ENCODE measurements around the gene C6orf89. TPM values are rescaled to one million over a fixed set of nuclear protein-coding genes. Genes with fewer than 3 reads are reported as not detected.

C6orf89 gene
- total RNA-seq, 1 donor from 2014 or later, result 57.9 TPM

DNA sequence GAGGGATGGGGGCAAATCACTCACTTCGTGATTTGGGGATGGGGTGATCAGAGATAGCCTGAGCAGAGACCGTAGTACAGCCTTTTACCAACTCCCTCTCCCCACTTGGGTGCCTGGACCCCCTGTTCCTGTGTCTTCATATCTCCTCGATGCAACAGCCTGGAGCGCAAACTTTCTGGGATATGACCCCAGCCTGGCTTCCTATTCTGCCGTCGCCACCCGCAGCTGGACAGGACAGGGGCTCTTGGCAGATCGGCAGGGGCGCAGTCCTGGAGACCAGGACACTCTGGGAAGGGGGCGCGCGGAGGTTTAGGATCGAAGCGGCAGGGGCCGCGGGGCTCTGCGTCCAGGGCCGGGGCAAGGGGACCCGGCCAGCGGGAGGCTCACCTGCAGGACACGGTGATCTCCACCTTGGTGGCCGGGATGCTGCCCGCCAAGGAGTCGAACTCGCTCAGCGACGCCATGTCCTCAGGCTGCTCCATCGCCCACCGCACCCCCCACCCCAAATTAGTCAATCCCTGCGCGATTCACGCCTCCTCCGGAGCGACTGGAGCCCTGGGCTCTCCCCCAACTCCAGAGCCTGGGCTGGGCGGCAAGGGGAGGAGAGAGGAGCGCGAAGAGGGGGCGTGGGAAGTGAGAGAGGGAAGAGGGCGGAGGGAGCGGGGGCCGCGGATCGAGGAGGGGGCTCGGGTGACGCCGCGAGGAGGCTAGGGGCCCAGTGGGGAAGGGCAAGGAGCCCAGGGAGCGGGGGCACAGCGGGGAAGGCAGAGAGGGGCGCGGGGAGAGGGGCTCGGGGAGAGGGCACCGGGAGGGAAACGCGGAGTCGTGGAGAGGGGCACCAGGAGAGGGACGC is 46.6 kb upstream of the C6orf89 start, which contains the start of gene CPNE5:
CPNE5 (minus strand) TSS at position 549 of the 853 bp plus-strand sequence; CDS start at position 482, 67 bp downstream.
- no peaks in the 10 kb centered on the region for H3K36me3 ChIP-seq
- H3K4me3 ChIP-seq, result peak within 1 kb of the TSS; percentile 46
- intact Hi-C loops (cut with DNase I), result no loop called here
- no peak within 1 kb of the TSS for H3K27ac ChIP-seq
- H3K4me1 ChIP-seq, result peaks cover 25% of the 10 kb centered on the region
- H3K27me3 ChIP-seq, result peaks cover 7% of the 10 kb centered on the region
- DNase-seq (no peak), ATAC-seq (peak; percentile 5)
- TF ChIP-seq, protein P1, sequence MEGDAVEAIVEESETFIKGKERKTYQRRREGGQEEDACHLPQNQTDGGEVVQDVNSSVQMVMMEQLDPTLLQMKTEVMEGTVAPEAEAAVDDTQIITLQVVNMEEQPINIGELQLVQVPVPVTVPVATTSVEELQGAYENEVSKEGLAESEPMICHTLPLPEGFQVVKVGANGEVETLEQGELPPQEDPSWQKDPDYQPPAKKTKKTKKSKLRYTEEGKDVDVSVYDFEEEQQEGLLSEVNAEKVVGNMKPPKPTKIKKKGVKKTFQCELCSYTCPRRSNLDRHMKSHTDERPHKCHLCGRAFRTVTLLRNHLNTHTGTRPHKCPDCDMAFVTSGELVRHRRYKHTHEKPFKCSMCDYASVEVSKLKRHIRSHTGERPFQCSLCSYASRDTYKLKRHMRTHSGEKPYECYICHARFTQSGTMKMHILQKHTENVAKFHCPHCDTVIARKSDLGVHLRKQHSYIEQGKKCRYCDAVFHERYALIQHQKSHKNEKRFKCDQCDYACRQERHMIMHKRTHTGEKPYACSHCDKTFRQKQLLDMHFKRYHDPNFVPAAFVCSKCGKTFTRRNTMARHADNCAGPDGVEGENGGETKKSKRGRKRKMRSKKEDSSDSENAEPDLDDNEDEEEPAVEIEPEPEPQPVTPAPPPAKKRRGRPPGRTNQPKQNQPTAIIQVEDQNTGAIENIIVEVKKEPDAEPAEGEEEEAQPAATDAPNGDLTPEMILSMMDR (IDR thresholded peaks at IDR 0.05), result no peak
- no peaks in the 10 kb centered on the region for H3K9me3 ChIP-seq

DNA sequence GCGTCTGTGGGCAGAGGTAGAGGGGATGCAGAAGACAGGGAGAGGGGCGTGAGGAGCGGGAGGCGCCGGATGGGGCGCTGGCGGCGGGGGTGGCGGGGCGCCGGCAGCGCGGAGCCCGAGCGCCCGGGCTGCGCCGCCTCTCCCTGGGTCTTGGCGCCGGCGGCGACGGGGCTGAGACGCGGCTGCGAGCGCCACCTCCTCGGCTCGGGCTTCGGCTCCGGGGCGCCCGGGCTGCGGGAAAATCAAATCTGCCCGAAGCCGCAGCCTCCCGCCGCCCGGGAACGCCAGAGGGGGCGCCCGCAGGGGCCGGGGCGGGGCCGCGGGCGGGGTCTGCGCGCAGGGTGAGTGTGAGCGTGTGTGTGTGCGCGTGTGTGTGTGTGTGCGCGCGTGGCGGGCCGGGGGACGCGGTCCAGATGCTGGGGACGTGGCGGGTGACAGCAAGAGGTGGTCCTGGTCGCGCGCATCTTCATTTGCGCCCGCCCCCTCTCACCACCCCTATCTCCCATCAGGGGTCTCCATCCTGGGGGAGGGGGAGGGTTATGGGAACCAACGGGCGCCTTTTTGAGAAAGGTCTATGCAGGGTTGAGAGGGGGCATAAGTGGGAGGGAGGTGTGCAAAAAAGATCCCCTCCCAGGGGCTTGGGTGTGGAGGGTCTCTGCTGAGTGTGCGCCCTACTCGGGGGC is 45.9 kb upstream of the C6orf89 start:
- peak; percentile 60 for ATAC-seq
- intact Hi-C loops (cut with DNase I), result no loop called here
- H3K36me3 ChIP-seq, result no peaks in the 10 kb centered on the region
- peaks cover 7% of the 10 kb centered on the region for H3K27me3 ChIP-seq
- TF ChIP-seq, protein P1 (IDR thresholded peaks at IDR 0.05), result peak; percentile 26
- H3K9me3 ChIP-seq, result no peaks in the 10 kb centered on the region
- H3K27ac ChIP-seq, result no peak overlapping the region
- H3K4me3 ChIP-seq, result peak overlapping the region; percentile 46
- peaks cover 25% of the 10 kb centered on the region for H3K4me1 ChIP-seq
- DNase-seq, result no peak

DNA sequence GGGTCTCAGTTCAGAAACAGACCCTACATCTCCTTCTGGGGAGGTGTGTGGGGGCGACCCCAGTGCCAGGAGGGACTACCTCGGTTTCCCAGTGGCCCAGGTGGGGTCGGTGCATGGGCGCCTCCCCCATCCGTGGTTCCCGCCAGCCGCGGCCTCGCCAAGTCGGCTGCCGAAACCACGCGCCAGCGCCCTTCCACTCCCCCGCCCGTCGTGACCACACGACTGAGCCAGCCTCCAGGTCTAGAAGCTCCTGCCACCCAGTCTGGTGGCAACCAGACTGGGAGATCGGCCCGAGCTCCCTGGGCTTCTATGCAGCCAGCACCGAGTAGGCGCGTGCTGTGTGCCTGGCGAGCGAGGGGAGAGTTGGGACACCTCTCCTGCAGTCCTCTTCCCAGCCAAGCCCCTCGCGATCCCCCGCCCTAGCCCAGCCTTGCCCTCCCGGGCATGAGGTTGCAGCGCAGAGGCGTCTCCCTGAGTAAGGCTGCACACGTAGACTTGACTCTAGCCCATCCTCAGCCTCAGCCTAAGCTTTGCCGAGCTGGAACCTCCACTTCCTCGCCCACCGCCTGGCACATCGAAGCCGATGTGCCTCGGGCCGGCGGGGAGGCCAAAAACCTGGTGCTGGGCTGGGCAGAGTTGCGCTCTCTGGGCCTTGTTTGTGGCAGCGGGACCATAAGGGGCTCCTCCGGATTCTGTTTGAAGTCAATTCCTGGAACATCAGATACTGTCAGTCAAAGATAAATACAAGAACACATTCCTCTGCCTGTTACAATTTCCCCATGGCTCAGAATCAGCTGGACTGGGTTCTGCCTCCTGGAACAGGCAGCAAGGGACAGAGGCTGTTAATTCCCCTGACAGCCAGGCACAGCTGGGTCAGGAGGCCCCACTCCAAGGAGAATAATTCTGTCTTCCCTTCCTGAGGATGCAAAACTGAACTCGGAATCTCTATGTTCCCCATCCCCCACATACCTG is 45.0 kb upstream of the C6orf89 start:
- intact Hi-C loops (cut with DNase I), result no loop called here
- no peaks in the 10 kb centered on the region for H3K9me3 ChIP-seq
- H3K4me1 ChIP-seq, result peaks cover 25% of the 10 kb centered on the region
- peak overlapping the region; percentile 46 for H3K4me3 ChIP-seq
- TF ChIP-seq, protein P1 (IDR thresholded peaks at IDR 0.05), result no peak
- no peaks in the 10 kb centered on the region for H3K36me3 ChIP-seq
- DNase-seq (no peak), ATAC-seq (peak; percentile 33)
- H3K27ac ChIP-seq, result no peak overlapping the region
- H3K27me3 ChIP-seq, result peaks cover 7% of the 10 kb centered on the region

DNA sequence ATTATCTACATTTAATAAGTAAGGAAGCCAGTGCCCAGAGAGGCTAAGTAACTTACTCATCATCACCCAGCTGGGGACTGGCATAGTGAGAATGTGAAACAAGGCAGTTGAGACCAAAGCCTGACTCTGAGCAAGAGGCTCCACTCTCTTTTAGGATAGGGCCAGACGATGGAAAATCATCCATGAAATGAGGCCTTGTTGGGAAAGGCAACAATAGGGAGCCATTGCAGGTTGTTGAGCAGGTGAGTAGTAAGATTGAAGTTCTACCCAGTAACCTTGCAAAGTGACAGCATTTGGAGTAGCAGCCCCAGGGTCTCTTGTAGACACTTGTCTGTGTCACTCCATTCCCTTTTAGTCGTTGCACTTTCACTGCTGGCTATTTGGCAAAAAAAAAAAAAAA is 44.0 kb upstream of the C6orf89 start:
- Histone ChIP-seq H3K27ac (no peak overlapping the region), H3K36me3 (no peaks in the 10 kb centered on the region), H3K27me3 (peaks cover 7% of the 10 kb centered on the region), H3K4me3 (no peak overlapping the region), H3K4me1 (peaks cover 25% of the 10 kb centered on the region), H3K9me3 (no peaks in the 10 kb centered on the region)
- no peak for DNase-seq
- TF ChIP-seq, protein P1 (IDR thresholded peaks at IDR 0.05), result no peak
- ATAC-seq, result no peak
- intact Hi-C loops (cut with DNase I), result no loop called here

DNA sequence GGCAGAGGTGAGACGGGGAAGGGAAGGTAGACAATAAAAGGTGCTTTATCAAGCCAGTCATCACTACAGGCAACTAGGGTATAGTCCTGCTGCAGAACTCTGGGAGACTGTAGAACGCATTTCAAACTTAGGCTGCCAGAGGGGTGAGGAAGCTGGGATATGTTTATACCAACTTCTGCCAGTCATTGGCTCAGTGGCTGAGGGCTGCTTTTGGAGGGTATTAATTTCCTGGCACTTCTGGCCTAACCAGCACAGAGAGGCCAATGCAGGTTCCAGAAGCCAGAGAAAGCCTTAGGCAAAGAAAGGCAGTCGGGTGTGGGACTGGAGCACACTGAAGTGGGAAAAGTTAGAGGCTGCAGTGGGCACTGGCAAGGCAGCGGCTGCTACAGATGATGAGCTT is 42.6 kb upstream of the C6orf89 start:
- intact Hi-C loops (cut with DNase I), result no loop called here
- DNase-seq (no peak), ATAC-seq (no peak)
- H3K27me3 ChIP-seq, result peaks cover 7% of the 10 kb centered on the region
- TF ChIP-seq, protein P1 (IDR thresholded peaks at IDR 0.05), result no peak
- H3K27ac ChIP-seq, result no peak overlapping the region
- no peaks in the 10 kb centered on the region for H3K36me3 ChIP-seq
- H3K4me3 ChIP-seq, result no peak overlapping the region
- peaks cover 25% of the 10 kb centered on the region for H3K4me1 ChIP-seq
- no peaks in the 10 kb centered on the region for H3K9me3 ChIP-seq

Measured in upper lobe of right lung (tissue), 1 donor.